HCT116 (cell line): ENCODE results near the gene LCMT2.

Experiments used
- CEBPB ChIP-seq: IDR thresholded peaks from 2 replicates; pipeline ENCODE4 v1.6.1; 2012; ENCODE audit warnings: low read depth
- CTCF ChIP-seq, 3 experiments: fragments of 200-600 bp in 1 of 3; sonication (generic) in 1 of 3; IDR thresholded peaks in 2 of 3; conservative IDR thresholded peaks in 1 of 3; 2 replicates each; pipeline ENCODE4 v1.5.1; 2012 to 2017; ENCODE audit warnings: low read depth in 2 of 3, low read length in 2 of 3, antibody characterized with exemption in 1 of 3, borderline replicate concordance in 1 of 3, control low read depth in 1 of 3, mild to moderate bottlenecking in 1 of 3, mixed read lengths in 1 of 3, mixed run types in 1 of 3, moderate library complexity in 1 of 3; ENCODE audit not compliant: insufficient read depth in 1 of 3
- EGR1 ChIP-seq: IDR thresholded peaks from 2 replicates; pipeline ENCODE4 v1.6.1; 2012; ENCODE audit warnings: low read depth
- EZH2 ChIP-seq: fragments of 200-600 bp; sonication (generic); IDR thresholded peaks from 2 replicates; pipeline ENCODE4 v1.6.1; 2017; ENCODE audit warnings: antibody characterized with exemption, mixed run types
- EZH2phosphoT487 ChIP-seq: fragments of 200-600 bp; IDR thresholded peaks from 2 replicates; pipeline ENCODE4 v1.6.1; 2018; ENCODE audit warnings: antibody characterized with exemption, borderline replicate concordance
- MAX ChIP-seq: IDR thresholded peaks from 2 replicates; pipeline ENCODE4 v1.6.1; 2012
- RAD21 ChIP-seq: IDR thresholded peaks from 2 replicates; pipeline ENCODE4 v1.6.1; 2012; ENCODE audit warnings: low read depth, mild to moderate bottlenecking
- REST ChIP-seq: IDR thresholded peaks from 2 replicates; pipeline ENCODE4 v1.6.1; 2012; ENCODE audit warnings: low read depth
- YY1 ChIP-seq: IDR thresholded peaks from 2 replicates; pipeline ENCODE4 v1.6.1; 2011; ENCODE audit warnings: low read length, low read depth, moderate library complexity, mild to moderate bottlenecking; ENCODE audit not compliant: insufficient replicate concordance; ENCODE audit errors: extremely low read depth
- ZBTB33 ChIP-seq: IDR thresholded peaks from 2 replicates; pipeline ENCODE4 v1.6.1; 2011; ENCODE audit warnings: mild to moderate bottlenecking, low read length, moderate library complexity; ENCODE audit not compliant: insufficient replicate concordance; ENCODE audit errors: extremely low read depth
- ZNF274 ChIP-seq: fragments of 200-500 bp; sonication (Bioruptor generic); IDR thresholded peaks from 2 replicates; pipeline ENCODE4 v1.6.1; 2014; ENCODE audit warnings: mild to moderate bottlenecking, low read depth, low read length, inconsistent platforms

- TF ChIP-seq CTCF (IDR thresholded peaks at IDR 0.05 in 2 of 3, conservative IDR thresholded peaks at IDR 0.05 in 1 of 3; ENCODE audit: borderline replicate concordance in 1 of 3, insufficient read depth in 1 of 3, low read depth in 2 of 3, low read length in 2 of 3) (no peak), MAX (no peak), EZH2 (no peak), YY1 (no peak), EZH2phosphoT487 (no peak), ZBTB33 (no peak), RAD21 (no peak), REST (no peak), ZNF274 (no peak), EGR1 (no peak), CEBPB (no peak)
These were observed 51.5 kb downstream of the LCMT2 start for GRCh38 chr15:43278869-43279268.
